Measurements from ENCODE around the gene ABRACL.

DNA sequence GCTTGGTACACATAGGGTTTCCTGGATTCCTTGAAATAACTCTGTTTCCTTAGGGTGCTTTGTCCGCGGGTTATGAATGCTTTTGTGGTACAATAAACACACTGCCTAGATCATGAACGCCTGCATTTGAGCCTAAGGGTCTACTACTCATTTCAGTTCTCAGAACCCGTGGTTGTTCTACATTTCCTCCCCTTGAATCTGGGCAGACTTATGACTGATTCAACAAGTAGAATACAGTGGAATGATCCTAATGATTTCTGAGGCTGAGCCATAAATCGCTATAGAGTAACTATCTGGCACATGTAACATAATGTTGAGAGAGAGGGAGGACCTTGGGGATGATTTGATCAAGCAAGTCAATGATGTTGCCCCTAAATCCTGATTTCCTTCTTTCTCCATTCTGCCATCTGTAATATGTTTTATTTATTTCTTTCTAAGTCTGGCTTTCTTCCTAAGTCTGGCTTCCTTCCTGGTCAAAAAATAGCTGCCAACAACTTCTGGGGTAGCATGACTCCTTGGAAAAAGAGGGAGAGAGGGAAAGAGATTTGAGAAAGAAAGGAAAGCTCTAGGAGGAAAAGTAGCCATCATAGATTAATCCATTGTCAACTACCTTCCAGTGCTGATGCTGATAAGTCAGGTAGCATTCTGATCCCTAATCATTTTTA lies 23.0 kb downstream of the ABRACL start:
- no peak for TF ChIP-seq POLR2A (IDR thresholded peaks at IDR 0.05; ENCODE audit: low read length)
- no peak for TF ChIP-seq GATA1 (IDR thresholded peaks at IDR 0.05; ENCODE audit: low read depth, low read length)
